Measurements from ENCODE around the gene GSK3A.

DNA sequence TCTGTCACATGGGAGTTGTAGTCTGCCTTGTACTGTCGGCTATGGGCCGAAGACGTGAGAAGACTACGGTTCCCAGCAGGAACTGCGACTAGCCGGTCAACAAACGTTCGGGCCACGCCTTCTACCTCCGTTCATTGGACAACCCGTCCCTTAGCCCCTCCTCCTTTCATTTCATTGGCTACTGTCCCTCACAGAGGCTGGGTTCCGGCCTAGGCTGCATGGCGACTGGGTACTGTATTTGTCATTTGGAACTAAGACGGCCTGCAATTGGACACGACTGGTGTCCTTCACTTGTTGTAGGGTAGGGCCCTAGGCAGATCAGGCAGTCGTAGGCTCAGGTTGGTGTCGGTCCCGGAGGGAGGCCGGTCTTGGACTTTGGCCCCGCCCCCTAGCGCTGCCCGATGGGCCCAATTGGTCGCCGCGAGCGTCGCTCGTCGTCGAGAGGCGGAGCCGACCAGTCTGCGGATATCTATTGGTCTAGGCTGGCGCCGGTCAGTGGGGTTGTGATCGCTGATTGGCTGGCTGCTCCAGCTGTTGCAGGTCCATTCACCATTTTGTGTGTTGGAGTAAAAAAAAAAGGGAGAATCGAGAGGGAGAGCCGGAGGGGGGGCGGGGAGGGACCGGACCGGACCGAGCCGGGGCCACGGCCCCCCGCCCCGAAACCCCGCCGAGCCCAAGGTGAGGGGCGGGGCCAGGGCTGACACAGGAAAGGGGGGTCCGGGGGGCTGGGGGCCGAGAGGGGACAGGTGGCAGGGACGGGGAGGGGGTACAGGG is 26.5 kb upstream of the GSK3A start, which contains the start of gene CIC:
- TF ChIP-seq, protein P1, sequence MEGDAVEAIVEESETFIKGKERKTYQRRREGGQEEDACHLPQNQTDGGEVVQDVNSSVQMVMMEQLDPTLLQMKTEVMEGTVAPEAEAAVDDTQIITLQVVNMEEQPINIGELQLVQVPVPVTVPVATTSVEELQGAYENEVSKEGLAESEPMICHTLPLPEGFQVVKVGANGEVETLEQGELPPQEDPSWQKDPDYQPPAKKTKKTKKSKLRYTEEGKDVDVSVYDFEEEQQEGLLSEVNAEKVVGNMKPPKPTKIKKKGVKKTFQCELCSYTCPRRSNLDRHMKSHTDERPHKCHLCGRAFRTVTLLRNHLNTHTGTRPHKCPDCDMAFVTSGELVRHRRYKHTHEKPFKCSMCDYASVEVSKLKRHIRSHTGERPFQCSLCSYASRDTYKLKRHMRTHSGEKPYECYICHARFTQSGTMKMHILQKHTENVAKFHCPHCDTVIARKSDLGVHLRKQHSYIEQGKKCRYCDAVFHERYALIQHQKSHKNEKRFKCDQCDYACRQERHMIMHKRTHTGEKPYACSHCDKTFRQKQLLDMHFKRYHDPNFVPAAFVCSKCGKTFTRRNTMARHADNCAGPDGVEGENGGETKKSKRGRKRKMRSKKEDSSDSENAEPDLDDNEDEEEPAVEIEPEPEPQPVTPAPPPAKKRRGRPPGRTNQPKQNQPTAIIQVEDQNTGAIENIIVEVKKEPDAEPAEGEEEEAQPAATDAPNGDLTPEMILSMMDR (IDR thresholded peaks at IDR 0.05; ENCODE audit: low read depth, low read length): no peak
- TF ChIP-seq EZH2phosphoT487 (IDR thresholded peaks at IDR 0.05; ENCODE audit: low read depth): no peak
